ENCODE measurements around the gene RPS19.
"Not testable (repeated sequence)": the region's sequence is repeated elsewhere in the genome, so short reads cannot be mapped to it uniquely, and the experiment has no call there.

The RPS19 gene

DNA sequence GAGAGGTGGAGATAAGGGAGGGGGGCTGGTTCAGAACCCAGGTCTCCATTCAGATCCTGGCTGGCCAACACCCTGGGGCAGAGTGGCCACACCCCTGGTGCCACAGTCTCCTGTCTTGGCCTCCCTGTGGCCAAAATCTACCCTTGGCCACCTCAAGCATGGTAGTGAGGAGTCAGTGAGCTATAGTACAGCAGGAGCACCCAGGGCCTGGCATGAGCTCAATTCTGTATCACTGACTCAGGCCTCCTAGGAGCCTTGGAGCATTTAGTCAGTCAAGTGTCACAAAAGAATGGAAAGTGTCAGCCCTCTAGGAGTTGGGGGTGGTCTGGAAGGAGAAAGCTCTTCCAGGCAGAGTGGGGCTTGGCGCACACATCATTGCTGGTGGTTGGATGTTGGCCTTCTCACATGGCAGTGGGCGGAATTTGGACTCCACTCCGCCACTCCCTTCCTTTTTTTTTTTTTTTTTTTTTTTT, 10.4 kb downstream of the RPS19 start:
- no peaks in the 10 kb centered on the region for H3K27me3 ChIP-seq (ENCODE audit: control insufficient read depth in 1 of 2, insufficient read depth in 2 of 2, low read length in 2 of 2)
- H3K4me3 ChIP-seq (ENCODE audit: low read depth in 1 of 2, low read length in 2 of 2) = no peak overlapping the region
- peaks cover 52% of the 10 kb centered on the region for H3K36me3 ChIP-seq (ENCODE audit: insufficient read depth, low read length)
- H3K4me1 ChIP-seq (ENCODE audit: insufficient read depth, low read length) = peaks cover 3% of the 10 kb centered on the region
- no peak overlapping the region for H3K27ac ChIP-seq (ENCODE audit: low read depth, low read length)
- H3K9me3 ChIP-seq (ENCODE audit: low read length) = no peaks in the 10 kb centered on the region
- H3K9ac ChIP-seq (ENCODE audit: low read length) = no peak overlapping the region

DNA sequence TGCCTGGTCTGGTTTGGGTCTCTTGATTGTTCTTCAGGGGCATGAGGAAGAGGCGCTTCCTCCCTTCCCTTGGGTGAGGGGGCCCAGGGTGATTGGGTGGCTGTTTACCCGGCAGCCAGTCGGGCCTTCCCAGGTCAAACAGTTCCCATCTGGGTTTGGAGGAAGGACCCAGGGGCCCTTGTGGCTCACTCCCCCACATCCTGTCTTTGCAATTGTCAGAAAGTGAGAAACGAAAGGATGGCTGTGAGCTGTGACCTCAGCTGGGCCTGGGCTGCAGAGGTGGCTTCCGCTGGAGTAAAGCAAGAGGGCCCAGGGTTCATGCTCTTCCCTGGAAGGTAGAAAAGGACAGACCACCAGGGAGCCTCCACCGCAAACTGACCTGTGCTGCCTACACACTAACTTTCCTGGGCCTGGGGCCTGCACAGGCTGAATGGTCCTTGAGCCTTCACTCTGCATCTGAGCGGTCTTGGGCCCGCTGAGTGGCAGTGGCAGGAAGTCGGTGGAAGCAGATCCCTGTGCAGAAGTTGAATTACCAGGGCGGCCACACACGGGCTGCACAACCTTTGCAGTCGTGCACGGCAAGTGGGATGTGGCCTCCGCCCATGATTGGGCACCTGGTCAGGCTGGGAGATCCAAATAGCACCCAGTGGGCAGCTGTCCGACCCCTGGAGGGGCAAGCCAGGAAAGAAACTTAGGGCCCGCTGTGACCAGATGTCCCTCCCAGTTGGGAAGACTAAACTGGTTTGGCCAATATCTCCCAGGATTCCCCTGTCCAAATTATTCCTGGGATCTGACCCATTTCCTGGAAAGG, 11.7 kb downstream of the RPS19 start:
- peaks cover 44% of the 10 kb centered on the region for H3K36me3 ChIP-seq (ENCODE audit: insufficient read depth, low read length)
- no peak overlapping the region for H3K27ac ChIP-seq (ENCODE audit: low read depth, low read length)
- H3K4me3 ChIP-seq (ENCODE audit: low read depth in 1 of 2, low read length in 2 of 2) = no peak overlapping the region
- H3K9ac ChIP-seq (ENCODE audit: low read length) = no peak overlapping the region
- no peaks in the 10 kb centered on the region for H3K9me3 ChIP-seq (ENCODE audit: low read length)
- H3K27me3 ChIP-seq (ENCODE audit: control insufficient read depth in 1 of 2, insufficient read depth in 2 of 2, low read length in 2 of 2) = no peaks in the 10 kb centered on the region
- H3K4me1 ChIP-seq (ENCODE audit: insufficient read depth, low read length) = peaks cover 3% of the 10 kb centered on the region

DNA sequence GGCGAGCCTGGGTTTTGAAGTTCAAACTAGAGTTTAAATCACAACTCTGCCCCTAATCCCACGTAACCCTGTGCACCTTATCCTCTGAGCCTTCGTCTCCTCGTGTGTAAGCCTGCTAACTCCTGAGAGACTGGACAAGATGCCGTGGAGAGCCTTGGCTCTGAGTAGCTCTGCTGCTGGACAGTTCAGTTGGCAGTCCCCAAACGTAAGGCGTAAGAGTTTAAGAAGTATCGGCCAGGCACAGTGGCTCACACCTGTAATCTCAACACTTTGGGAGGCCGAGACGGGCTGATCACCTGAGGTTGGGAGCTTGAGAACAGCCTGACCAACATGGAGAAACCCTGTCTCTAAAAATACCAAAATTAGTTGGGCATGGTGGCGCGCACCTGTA, 12.3 kb downstream of the RPS19 start:
- peaks cover 3% of the 10 kb centered on the region for H3K4me1 ChIP-seq (ENCODE audit: insufficient read depth, low read length)
- H3K9ac ChIP-seq (ENCODE audit: low read length) = no peak overlapping the region
- peaks cover 44% of the 10 kb centered on the region for H3K36me3 ChIP-seq (ENCODE audit: insufficient read depth, low read length)
- H3K27me3 ChIP-seq (ENCODE audit: control insufficient read depth in 1 of 2, insufficient read depth in 2 of 2, low read length in 2 of 2) = no peaks in the 10 kb centered on the region
- H3K4me3 ChIP-seq (ENCODE audit: low read depth in 1 of 2, low read length in 2 of 2) = no peak overlapping the region
- no peaks in the 10 kb centered on the region for H3K9me3 ChIP-seq (ENCODE audit: low read length)
- no peak overlapping the region for H3K27ac ChIP-seq (ENCODE audit: low read depth, low read length)

DNA sequence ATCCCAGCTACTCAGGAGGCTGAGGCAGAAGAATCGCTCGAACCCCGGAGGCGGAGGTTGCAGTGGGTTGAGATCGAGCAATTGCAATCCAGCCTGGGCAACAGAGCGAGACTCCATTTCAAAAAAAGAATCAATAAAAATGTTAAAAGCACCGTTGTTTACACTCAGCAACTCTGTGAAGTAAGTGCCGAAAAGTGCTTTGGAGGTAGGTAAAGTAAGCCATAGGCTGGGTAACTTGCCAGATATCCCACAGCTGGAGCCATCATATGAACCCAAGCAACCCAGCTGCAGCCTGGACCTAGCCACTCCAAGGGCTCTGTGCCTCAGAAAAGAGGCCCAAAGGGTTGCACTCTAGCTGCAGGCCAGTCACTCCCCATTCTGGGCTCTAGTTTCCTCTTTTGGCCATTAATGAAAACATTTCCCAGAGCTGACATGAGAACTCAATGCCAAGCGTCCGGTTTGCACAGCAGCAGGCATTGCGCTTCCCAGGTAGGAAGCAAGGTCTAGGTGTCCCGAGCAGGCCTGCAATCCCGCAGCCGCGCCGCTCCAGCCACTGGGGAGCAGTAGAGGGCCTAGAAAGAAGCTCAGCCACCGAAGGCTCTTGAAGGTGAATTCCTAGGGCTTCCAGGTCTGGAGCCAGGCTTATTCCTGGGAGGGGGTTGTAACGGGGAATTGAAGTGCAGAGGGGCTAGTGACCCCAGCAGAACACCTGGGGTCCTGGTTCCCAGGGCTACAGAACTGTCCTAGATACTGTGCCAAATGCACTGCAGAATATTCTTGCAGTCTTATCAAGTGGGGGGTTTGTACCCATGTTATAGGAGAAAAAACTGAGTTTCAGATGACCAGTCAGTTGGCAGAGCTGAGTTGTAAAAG, 13.0 kb downstream of the RPS19 start:
- Histone ChIP-seq H3K4me3 (ENCODE audit: low read depth in 1 of 2, low read length in 2 of 2) (no peak overlapping the region), H3K9ac (ENCODE audit: low read length) (no peak overlapping the region), H3K27ac (ENCODE audit: low read depth, low read length) (no peak overlapping the region), H3K9me3 (ENCODE audit: low read length) (no peaks in the 10 kb centered on the region), H3K36me3 (ENCODE audit: insufficient read depth, low read length) (peaks cover 40% of the 10 kb centered on the region), H3K4me1 (ENCODE audit: insufficient read depth, low read length) (peaks cover 3% of the 10 kb centered on the region), H3K27me3 (ENCODE audit: control insufficient read depth in 1 of 2, insufficient read depth in 2 of 2, low read length in 2 of 2) (no peaks in the 10 kb centered on the region)

DNA sequence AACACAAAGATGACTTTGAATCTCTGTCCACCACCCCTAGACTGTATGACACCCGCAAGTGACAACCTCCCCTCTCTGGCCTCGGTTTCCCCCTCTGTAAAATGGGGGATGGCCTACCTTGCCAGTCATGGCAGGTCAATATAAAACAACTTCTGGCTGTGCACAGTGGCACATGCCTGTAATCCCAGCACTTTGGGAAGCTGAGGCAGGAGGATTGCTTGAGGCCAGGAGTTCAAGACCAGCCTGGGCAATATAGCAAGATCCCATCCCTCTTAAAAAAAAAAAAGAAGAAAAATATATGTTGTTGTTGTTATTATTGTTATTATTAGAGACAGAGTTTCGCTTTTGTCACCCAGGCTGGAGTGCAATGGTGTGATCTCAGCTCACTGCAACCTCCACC, 15.9 kb downstream of the RPS19 start:
- not testable (repeated sequence) for H3K27ac ChIP-seq (ENCODE audit: low read depth, low read length); H3K27me3 ChIP-seq (ENCODE audit: control insufficient read depth in 1 of 2, insufficient read depth in 2 of 2, low read length in 2 of 2); H3K9me3 ChIP-seq (ENCODE audit: low read length); H3K4me3 ChIP-seq (ENCODE audit: low read depth in 1 of 2, low read length in 2 of 2); H3K4me1 ChIP-seq (ENCODE audit: insufficient read depth, low read length); H3K9ac ChIP-seq (ENCODE audit: low read length)
- H3K36me3 ChIP-seq (ENCODE audit: insufficient read depth, low read length) = peaks cover 16% of the 10 kb centered on the region

DNA sequence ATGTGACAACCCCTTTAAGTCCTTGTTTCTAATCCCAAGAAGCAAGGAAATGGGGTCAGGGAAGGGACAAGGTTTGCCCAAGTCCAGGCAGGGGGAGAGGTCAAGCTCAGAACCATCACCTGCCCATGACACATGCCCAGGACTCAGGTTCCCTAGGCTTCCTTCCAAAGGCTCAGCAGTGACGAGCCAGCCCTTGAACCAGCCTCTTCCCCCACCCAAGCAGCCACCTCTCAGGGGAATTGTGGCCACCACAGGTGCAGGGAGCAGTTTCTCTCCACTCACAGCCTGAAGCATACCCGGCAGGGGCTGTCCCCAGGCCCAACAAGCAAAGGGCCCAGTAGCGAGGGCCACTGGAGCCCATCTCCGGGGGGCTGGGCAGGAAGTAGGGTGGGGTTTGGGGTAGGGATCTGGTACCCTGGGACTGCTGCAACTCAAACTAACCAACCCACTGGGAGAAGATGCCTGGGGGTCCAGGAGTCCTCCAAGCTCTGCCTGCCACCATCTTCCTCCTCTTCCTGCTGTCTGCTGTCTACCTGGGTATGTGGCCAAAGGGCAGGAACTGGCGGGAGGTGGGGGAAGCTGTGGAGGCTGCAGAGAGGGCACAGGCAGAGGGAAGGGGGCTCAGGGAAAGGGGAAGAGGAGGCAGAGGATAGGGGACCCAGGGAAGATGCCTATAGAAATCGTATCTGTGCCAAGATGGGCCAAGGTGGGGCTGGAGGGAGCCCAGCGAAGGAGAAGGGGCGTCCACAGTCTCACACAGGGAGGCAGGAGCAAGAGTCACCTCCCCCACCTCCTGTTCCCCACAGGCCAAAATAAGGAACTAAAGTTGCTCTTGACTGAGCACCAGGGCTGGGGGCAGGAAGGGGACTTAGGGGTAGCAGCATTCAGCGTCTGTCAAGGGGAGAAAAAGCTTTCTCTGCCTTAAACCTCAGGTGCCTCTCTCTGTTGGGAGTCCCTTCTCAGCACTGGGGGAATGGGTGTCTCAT, 17.1 kb downstream of the RPS19 start, which contains the start of gene CD79A:
Gene CD79A, plus strand, starts transcription at position 433 of the 986 bp plus-strand sequence. Its CDS starts 26 bp downstream, at position 459.
- peaks cover 1% of the 10 kb centered on the region for H3K4me1 ChIP-seq (ENCODE audit: insufficient read depth, low read length)
- H3K27me3 ChIP-seq (ENCODE audit: control insufficient read depth in 1 of 2, insufficient read depth in 2 of 2, low read length in 2 of 2) = no peaks in the 10 kb centered on the region
- no peak within 1 kb of the TSS for H3K27ac ChIP-seq (ENCODE audit: low read depth, low read length)
- H3K9ac ChIP-seq (ENCODE audit: low read length) = no peak within 1 kb of the TSS
- no peak within 1 kb of the TSS for H3K4me3 ChIP-seq (ENCODE audit: low read depth in 1 of 2, low read length in 2 of 2)
- peaks cover 6% of the 10 kb centered on the region for H3K36me3 ChIP-seq (ENCODE audit: insufficient read depth, low read length)
- H3K9me3 ChIP-seq (ENCODE audit: low read length) = no peaks in the 10 kb centered on the region

DNA sequence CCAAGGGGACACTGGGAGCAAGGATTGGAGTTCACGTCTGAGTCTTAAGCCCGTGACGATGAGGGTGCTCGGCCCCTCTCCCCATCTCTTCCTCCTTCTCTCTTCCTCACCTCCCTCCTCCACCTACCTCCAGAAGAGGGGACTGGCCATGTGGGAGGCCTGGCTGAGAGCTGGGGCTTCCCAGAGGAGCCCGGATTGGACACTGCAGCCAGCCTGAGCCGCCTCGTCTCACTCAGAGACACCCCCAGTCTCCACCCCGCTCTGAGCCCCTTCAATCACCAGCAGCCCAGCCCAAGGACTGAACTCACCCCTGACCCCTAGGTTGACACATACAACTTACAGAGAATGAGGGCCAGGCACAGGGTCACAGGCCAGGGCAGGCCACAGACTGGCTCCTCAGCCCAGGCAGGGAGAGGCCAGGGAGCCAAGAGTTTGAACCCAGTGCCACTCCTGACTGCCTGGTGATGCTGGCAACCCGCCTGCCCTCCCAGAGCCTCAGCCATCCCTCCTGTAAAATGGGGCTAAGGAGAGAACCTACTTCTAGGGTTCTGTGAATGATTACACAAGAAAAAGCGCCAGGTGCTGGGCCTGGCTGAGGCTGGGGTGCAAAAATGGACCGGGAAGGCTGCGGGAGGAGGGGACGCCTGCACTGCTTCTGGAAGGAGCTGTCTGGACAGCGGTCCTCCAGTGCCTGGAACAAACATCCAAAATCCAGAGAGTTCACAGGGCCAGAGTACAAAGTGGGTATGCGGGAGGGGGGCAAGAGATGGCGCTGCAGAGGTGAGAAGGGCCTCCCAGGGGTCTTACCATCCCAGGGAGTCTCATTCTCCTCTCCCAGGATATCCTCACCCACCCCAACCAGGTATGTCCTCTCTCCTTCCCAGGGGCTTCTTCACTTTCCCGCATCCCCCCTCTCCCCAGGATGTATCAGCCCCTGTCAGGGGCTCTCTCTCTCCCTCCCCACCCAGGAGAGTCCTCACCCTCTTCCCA, 18.2 kb downstream of the RPS19 start:
- no peaks in the 10 kb centered on the region for H3K27me3 ChIP-seq (ENCODE audit: control insufficient read depth in 1 of 2, insufficient read depth in 2 of 2, low read length in 2 of 2)
- H3K36me3 ChIP-seq (ENCODE audit: insufficient read depth, low read length) = no peaks in the 10 kb centered on the region
- no peak overlapping the region for H3K9ac ChIP-seq (ENCODE audit: low read length)
- H3K27ac ChIP-seq (ENCODE audit: low read depth, low read length) = no peak overlapping the region
- no peak overlapping the region for H3K4me3 ChIP-seq (ENCODE audit: low read depth in 1 of 2, low read length in 2 of 2)
- H3K4me1 ChIP-seq (ENCODE audit: insufficient read depth, low read length) = peaks cover 6% of the 10 kb centered on the region
- H3K9me3 ChIP-seq (ENCODE audit: low read length) = no peaks in the 10 kb centered on the region

DNA sequence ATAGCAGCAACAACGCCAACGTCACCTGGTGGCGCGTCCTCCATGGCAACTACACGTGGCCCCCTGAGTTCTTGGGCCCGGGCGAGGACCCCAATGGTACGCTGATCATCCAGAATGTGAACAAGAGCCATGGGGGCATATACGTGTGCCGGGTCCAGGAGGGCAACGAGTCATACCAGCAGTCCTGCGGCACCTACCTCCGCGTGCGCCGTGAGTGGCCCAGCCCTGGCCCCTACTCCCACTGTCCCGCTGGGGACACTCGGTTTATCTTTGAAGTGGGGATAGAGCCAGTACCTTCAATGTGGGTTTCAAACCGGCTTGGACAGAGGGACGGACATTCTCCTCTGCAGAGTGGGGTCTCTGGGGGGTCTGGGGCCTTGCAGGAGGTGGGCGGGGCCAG, 19.0 kb downstream of the RPS19 start:
- no peak overlapping the region for H3K27ac ChIP-seq (ENCODE audit: low read depth, low read length)

DNA sequence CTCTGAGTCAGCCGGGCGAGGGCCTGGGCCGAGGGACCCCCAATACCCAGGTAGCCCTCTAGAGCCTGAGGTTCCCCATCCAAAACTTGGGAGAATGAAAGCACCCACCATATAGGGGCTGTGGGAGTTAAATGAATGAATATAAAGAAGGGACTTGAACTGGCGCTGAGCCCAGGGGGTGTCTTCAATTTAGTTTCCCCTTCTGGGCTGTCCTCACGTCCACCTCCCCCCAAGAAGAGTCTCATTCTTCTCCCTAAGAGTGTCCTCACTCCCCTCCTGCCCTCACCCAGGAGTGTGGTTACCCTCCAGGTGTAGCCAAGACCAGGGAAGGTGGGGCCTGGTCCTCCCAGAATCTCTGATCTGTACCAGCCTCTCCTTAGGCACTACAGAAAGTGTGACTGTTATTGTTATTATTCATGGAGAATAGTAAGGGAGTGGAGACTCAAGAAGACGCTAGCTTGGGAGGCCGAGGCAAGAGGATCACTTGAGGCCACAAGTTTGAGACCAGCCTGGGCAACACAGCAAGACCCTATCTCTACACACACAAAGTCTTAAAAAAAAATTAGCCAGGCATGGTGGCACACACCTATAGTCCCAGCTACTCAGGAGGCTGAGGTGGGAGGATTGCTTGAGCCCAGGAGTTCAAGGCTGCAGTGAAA, 19.7 kb downstream of the RPS19 start:
- H3K4me1 ChIP-seq (ENCODE audit: insufficient read depth, low read length) = peaks cover 9% of the 10 kb centered on the region
- no peak overlapping the region for H3K27ac ChIP-seq (ENCODE audit: low read depth, low read length)

More for the DNA sequence above, 19.0 kb downstream of the RPS19 start:
- Histone ChIP-seq H3K9me3 (ENCODE audit: low read length) (no peaks in the 10 kb centered on the region), H3K4me3 (ENCODE audit: low read depth in 1 of 2, low read length in 2 of 2) (no peak overlapping the region), H3K4me1 (ENCODE audit: insufficient read depth, low read length) (peaks cover 6% of the 10 kb centered on the region), H3K27me3 (ENCODE audit: control insufficient read depth in 1 of 2, insufficient read depth in 2 of 2, low read length in 2 of 2) (no peaks in the 10 kb centered on the region), H3K9ac (ENCODE audit: low read length) (no peak overlapping the region), H3K36me3 (ENCODE audit: insufficient read depth, low read length) (no peaks in the 10 kb centered on the region)

DNA sequence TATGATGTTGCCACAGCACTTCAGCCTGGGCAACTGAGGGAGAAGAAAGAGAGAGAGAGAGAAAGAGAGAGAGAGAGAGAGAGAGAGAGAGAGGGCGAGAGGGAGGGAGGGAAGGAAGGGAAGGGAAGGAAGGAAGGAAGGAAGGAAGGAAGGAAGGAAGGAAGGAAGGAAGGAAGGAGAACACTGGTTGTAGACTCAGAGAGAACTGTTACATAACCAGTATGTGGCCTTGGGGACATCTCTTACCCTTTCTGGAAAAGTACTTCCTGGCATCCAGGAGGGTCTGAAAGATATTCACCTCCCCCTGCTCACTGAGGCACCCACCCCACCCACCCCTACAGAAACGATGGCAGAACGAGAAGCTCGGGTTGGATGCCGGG, 20.3 kb downstream of the RPS19 start:
- H3K4me3 ChIP-seq (ENCODE audit: low read depth in 1 of 2, low read length in 2 of 2) = no peak overlapping the region
- H3K4me1 ChIP-seq (ENCODE audit: insufficient read depth, low read length) = peaks cover 13% of the 10 kb centered on the region
- H3K9ac ChIP-seq (ENCODE audit: low read length) = no peak overlapping the region
- H3K27me3 ChIP-seq (ENCODE audit: control insufficient read depth in 1 of 2, insufficient read depth in 2 of 2, low read length in 2 of 2) = no peaks in the 10 kb centered on the region
- H3K27ac ChIP-seq (ENCODE audit: low read depth, low read length) = no peak overlapping the region
- no peaks in the 10 kb centered on the region for H3K9me3 ChIP-seq (ENCODE audit: low read length)
- H3K36me3 ChIP-seq (ENCODE audit: insufficient read depth, low read length) = no peaks in the 10 kb centered on the region

More for the DNA sequence above, 19.7 kb downstream of the RPS19 start:
- H3K9ac ChIP-seq (ENCODE audit: low read length) = no peak overlapping the region
- no peaks in the 10 kb centered on the region for H3K27me3 ChIP-seq (ENCODE audit: control insufficient read depth in 1 of 2, insufficient read depth in 2 of 2, low read length in 2 of 2)
- H3K4me3 ChIP-seq (ENCODE audit: low read depth in 1 of 2, low read length in 2 of 2) = no peak overlapping the region
- no peaks in the 10 kb centered on the region for H3K36me3 ChIP-seq (ENCODE audit: insufficient read depth, low read length)
- H3K9me3 ChIP-seq (ENCODE audit: low read length) = no peaks in the 10 kb centered on the region

Data from muscle layer of colon (tissue), 2 donors.